ENCODE measurements around the gene PCMT1. TPM values are rescaled to one million over a fixed set of nuclear protein-coding genes. Genes with fewer than 3 reads are reported as not detected.
A peak's percentile ranks its signal among the peaks of the same experiment; 100 is the strongest.
"Not testable (repeated sequence)": the region's sequence is repeated elsewhere in the genome, so short reads cannot be mapped to it uniquely, and the experiment has no call there.

Gene PCMT1
- polyA plus RNA-seq, 2 donors = 20.8 to 64.9 TPM

DNA sequence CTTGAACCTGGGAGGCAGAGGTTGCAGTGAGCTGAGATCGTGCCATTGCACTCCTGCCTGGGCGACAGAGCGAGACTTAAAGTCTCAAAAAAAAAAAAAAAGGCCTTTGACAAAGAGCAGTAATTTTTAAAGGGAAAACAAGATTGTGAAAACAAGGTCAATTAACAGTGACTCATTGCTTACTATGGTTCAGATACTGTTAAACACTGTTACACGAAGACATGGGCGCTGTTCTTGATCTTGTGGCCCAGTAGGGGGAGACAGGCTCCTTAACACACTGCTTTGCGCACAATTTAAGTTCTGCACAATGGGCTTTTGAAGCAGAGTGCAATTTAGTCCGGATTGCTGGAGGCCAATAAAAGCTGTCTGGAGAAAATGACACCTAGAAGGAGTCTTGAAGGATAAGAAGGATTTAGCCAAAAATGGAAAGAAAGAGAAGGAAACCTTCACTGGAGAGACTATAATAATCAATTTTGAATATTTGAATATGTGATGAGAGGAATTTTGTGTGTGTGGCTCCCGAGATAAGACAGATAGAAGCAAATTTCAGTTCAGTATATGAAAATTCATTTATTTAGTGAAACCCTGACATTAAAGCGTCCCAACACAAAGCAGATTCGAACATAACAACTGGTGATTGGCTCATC lies 25.6 kb upstream of the PCMT1 start:
- Histone ChIP-seq H3K36me3 (ENCODE audit: control insufficient read depth in 2 of 2, insufficient read depth in 2 of 2, low read length in 1 of 2) (peaks cover 0 to 2% of the 10 kb centered on the region in 2 donors), H3K27ac (ENCODE audit: low read depth in 2 of 2, low read length in 1 of 2) (no peak overlapping the region), H3K9me3 (ENCODE audit: control insufficient read depth in 2 of 2, insufficient read depth in 1 of 2, low read depth in 1 of 2, low read length in 1 of 2) (no peaks in the 10 kb centered on the region), H3K4me3 (ENCODE audit: low read depth in 1 of 2, low read length in 2 of 2) (no peak overlapping the region), H3K27me3 (ENCODE audit: control insufficient read depth in 1 of 2, insufficient read depth in 2 of 2, low read length in 2 of 2) (no peaks in the 10 kb centered on the region), H3K4me1 (ENCODE audit: control insufficient read depth in 2 of 2, insufficient read depth in 2 of 2, low read length in 1 of 2) (no peaks in the 10 kb centered on the region)
- 57 to 60% methylated on average over 10 of the region's 10 CpGs for WGBS, 2 donors

DNA sequence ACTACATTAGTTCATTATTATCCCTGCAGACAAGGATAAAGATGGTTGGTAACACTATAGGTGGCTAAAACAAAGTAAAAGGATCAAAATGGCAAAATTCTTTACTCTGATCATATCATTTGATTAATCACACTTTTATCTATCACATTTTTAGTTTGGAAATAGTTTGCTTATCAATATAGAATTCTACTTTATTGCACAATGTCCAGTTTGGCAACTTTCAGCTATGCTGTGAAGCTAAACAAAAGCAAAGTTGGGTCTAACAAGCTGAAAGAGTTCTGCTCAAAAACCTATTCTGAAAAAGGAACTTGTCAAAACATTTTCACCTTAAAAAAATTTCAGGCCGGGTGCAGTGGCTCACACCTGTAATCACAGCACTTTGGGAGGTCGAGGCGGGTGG lies 23.8 kb upstream of the PCMT1 start:
- WGBS, 2 donors = 89 to 96% methylated on average over 3 of the region's 3 CpGs
- no peaks in the 10 kb centered on the region for H3K27me3 ChIP-seq (ENCODE audit: control insufficient read depth in 1 of 2, insufficient read depth in 2 of 2, low read length in 2 of 2)
- no peaks in the 10 kb centered on the region for H3K9me3 ChIP-seq (ENCODE audit: control insufficient read depth in 2 of 2, insufficient read depth in 1 of 2, low read depth in 1 of 2, low read length in 1 of 2)
- peaks cover 0 to 8% of the 10 kb centered on the region in 2 donors for H3K36me3 ChIP-seq (ENCODE audit: control insufficient read depth in 2 of 2, insufficient read depth in 2 of 2, low read length in 1 of 2)
- H3K4me1 ChIP-seq (ENCODE audit: control insufficient read depth in 2 of 2, insufficient read depth in 2 of 2, low read length in 1 of 2) = no peaks in the 10 kb centered on the region
- no peak overlapping the region for H3K4me3 ChIP-seq (ENCODE audit: low read depth in 1 of 2, low read length in 2 of 2)
- no peak overlapping the region for H3K27ac ChIP-seq (ENCODE audit: low read depth in 2 of 2, low read length in 1 of 2)

DNA sequence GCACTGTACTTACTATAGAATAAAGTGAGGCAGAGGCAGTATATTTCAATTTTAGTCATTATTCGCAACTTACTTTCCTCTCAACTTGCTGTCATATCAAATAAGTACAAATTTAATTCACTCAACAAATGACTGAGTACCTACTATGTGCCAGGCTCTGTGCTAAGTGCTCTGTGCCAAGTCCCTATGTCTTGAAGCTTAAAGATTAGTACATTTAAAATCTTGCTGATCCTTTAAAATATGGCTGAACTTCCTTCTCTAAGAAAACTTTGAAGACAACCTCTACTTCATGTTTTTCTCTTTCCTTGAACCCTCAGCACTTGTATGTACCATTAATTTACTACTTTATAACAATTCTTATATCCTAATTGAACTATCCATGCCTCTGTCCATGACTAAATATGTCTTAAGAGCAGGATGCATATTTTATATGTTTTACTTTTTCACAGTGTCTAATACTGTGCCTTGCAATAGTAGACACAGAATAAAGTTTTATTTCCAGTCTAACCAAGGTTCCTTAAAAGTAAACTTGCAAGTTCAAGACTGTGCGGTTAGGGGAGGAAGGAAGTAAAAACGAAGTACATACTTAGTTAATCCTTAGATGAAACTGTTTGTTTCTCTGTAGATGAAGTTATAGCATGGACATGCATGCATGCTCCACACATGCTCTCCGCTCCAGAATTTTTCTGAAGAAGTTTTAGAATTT lies 21.6 kb upstream of the PCMT1 start:
- no peaks in the 10 kb centered on the region for H3K9me3 ChIP-seq (ENCODE audit: control insufficient read depth in 2 of 2, insufficient read depth in 1 of 2, low read depth in 1 of 2, low read length in 1 of 2)
- no peaks in the 10 kb centered on the region for H3K27me3 ChIP-seq (ENCODE audit: control insufficient read depth in 1 of 2, insufficient read depth in 2 of 2, low read length in 2 of 2)
- peaks cover 2 to 8% of the 10 kb centered on the region in 2 donors for H3K36me3 ChIP-seq (ENCODE audit: control insufficient read depth in 2 of 2, insufficient read depth in 2 of 2, low read length in 1 of 2)
- no peak overlapping the region for H3K27ac ChIP-seq (ENCODE audit: low read depth in 2 of 2, low read length in 1 of 2)
- H3K4me1 ChIP-seq (ENCODE audit: control insufficient read depth in 2 of 2, insufficient read depth in 2 of 2, low read length in 1 of 2) = no peaks in the 10 kb centered on the region
- no peak overlapping the region for H3K4me3 ChIP-seq (ENCODE audit: low read depth in 1 of 2, low read length in 2 of 2)
- 79 to 83% methylated on average over 4 of the region's 4 CpGs for WGBS, 2 donors

DNA sequence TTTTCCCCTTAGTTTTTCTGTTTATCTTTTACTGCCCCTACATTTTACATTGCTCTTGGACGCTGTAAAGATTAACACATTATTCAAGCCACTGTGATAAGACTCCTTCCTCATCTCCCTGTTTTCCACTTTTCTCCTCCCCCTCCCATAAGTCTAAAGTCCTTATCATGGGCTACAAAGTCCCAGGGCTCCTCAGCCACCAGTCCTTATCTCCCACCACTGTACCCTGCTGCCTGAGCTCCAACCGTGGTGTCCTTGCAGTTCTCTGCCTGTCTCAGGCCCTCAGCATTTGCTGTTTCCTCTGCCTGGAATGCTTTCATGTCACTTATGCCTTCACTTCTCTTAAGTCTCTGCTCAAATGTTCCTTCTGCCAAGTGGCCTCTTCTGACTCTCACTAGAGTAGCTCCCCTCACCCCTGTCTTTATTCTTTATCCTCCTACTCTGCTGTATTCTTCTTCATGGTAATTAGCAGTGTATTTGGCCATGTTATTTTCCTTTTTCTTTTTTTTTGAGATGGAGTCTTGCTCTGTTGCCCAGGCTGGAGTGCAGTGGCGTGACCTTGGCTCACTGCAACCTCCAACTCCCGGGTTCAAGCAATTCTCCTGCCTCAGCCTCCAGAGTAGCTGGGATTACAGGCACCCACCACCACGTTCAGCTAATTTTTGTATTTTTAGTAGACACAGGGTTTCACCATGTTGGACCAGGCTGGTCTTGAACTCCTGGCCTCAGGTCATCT lies 20.9 kb upstream of the PCMT1 start:
- 84% methylated on average over 5 of the region's 5 CpGs for WGBS, 2 donors
- Histone ChIP-seq H3K36me3 (ENCODE audit: control insufficient read depth in 2 of 2, insufficient read depth in 2 of 2, low read length in 1 of 2) (peaks cover 2 to 11% of the 10 kb centered on the region in 2 donors), H3K4me3 (ENCODE audit: low read depth in 1 of 2, low read length in 2 of 2) (no peak overlapping the region), H3K27me3 (ENCODE audit: control insufficient read depth in 1 of 2, insufficient read depth in 2 of 2, low read length in 2 of 2) (no peaks in the 10 kb centered on the region), H3K27ac (ENCODE audit: low read depth in 2 of 2, low read length in 1 of 2) (no peak overlapping the region), H3K4me1 (ENCODE audit: control insufficient read depth in 2 of 2, insufficient read depth in 2 of 2, low read length in 1 of 2) (no peaks in the 10 kb centered on the region), H3K9me3 (ENCODE audit: control insufficient read depth in 2 of 2, insufficient read depth in 1 of 2, low read depth in 1 of 2, low read length in 1 of 2) (no peaks in the 10 kb centered on the region)

DNA sequence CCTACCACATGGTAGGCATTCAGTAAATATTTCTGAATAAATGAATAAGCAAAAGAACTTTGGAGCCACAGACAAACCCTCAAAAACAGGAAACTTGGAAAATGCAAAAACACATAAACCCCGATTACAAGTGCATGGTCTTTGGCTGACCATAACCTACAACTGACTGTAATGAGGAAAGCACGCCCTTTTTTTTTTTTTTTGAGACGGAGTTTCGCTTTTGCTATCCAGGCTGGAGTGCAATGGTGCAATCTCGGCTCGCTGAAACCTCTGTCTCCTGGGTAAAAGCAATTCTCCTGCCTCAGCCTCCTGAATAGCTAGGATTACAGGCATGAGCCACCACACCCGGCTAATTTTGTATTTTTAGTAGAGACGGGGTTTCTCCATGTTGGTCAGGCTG lies 19.7 kb upstream of the PCMT1 start:
- Histone ChIP-seq H3K36me3 (ENCODE audit: control insufficient read depth in 2 of 2, insufficient read depth in 2 of 2, low read length in 1 of 2) (peaks cover 2 to 11% of the 10 kb centered on the region in 2 donors), H3K27me3 (ENCODE audit: control insufficient read depth in 1 of 2, insufficient read depth in 2 of 2, low read length in 2 of 2) (no peaks in the 10 kb centered on the region), H3K4me1 (ENCODE audit: control insufficient read depth in 2 of 2, insufficient read depth in 2 of 2, low read length in 1 of 2) (no peaks in the 10 kb centered on the region), H3K9me3 (ENCODE audit: control insufficient read depth in 2 of 2, insufficient read depth in 1 of 2, low read depth in 1 of 2, low read length in 1 of 2) (no peaks in the 10 kb centered on the region), H3K4me3 (ENCODE audit: low read depth in 1 of 2, low read length in 2 of 2) (no peak overlapping the region), H3K27ac (ENCODE audit: low read depth in 2 of 2, low read length in 1 of 2) (no peak overlapping the region)
- WGBS, 2 donors = 94% methylated on average over 8 of the region's 8 CpGs

DNA sequence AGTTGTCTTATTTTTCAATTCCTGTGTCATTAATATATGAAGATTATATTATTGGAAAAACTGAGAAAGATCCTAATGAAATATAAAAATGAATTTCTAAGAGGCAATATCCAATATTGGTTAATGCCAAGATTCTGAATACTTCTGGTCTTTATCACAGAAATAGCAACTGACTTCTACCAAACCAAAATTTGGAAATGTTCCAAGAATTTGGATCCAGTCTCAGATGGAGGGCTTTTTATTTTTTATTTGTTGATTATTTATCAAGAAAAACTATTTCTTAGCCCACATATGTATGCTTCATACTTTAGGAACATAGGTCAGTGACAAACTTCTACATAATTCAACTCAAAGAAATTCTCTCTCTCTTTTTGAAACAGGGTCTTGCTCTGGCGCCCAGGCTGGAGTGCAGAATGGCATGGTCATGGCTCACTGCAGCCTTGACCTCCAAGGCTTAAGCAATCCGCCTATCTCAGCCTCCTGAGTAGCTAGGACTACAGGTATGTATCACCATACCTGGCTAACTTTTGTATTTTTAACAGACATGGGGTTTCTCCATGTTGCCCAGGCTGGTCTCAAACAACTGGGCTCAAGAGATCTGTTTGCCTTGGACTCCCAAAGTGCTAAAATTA lies 16.3 kb upstream of the PCMT1 start:
- Histone ChIP-seq H3K36me3 (ENCODE audit: control insufficient read depth in 2 of 2, insufficient read depth in 2 of 2, low read length in 1 of 2) (peaks cover 5 to 20% of the 10 kb centered on the region in 2 donors), H3K27ac (ENCODE audit: low read depth in 2 of 2, low read length in 1 of 2) (no peak overlapping the region), H3K9me3 (ENCODE audit: control insufficient read depth in 2 of 2, insufficient read depth in 1 of 2, low read depth in 1 of 2, low read length in 1 of 2) (no peaks in the 10 kb centered on the region), H3K27me3 (ENCODE audit: control insufficient read depth in 1 of 2, insufficient read depth in 2 of 2, low read length in 2 of 2) (no peaks in the 10 kb centered on the region), H3K4me3 (ENCODE audit: low read depth in 1 of 2, low read length in 2 of 2) (no peak overlapping the region), H3K4me1 (ENCODE audit: control insufficient read depth in 2 of 2, insufficient read depth in 2 of 2, low read length in 1 of 2) (no peaks in the 10 kb centered on the region)
- WGBS, 2 donors = 92 to 96% methylated on average over 2 of the region's 2 CpGs

DNA sequence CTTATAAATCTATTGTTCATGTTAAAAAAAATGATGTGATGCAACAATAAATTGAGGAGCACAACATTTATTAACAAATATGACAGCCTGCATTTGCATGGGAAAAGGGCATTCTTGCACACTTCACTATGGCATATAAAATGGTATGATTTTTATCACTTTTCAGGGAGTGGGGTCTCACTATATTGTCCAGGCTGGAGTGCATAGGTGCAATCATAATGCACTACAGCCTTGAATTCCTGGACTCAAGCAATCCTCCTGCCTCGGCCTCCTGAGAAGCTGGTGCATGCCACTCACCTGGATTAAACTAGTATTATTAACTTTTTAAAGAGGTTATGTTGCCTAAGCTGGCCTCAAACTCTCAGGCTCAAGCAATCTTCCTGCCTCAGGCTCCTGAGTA lies 14.6 kb upstream of the PCMT1 start:
- Histone ChIP-seq H3K4me1 (ENCODE audit: control insufficient read depth in 2 of 2, insufficient read depth in 2 of 2, low read length in 1 of 2) (no peaks in the 10 kb centered on the region), H3K27ac (ENCODE audit: low read depth in 2 of 2, low read length in 1 of 2) (no peak overlapping the region), H3K4me3 (ENCODE audit: low read depth in 1 of 2, low read length in 2 of 2) (no peak overlapping the region), H3K9me3 (ENCODE audit: control insufficient read depth in 2 of 2, insufficient read depth in 1 of 2, low read depth in 1 of 2, low read length in 1 of 2) (no peaks in the 10 kb centered on the region), H3K36me3 (ENCODE audit: control insufficient read depth in 2 of 2, insufficient read depth in 2 of 2, low read length in 1 of 2) (peaks cover 5 to 14% of the 10 kb centered on the region in 2 donors), H3K27me3 (ENCODE audit: control insufficient read depth in 1 of 2, insufficient read depth in 2 of 2, low read length in 2 of 2) (no peaks in the 10 kb centered on the region)
- WGBS, 2 donors = 96 to 97% methylated on average over 1 of the region's 1 CpG

DNA sequence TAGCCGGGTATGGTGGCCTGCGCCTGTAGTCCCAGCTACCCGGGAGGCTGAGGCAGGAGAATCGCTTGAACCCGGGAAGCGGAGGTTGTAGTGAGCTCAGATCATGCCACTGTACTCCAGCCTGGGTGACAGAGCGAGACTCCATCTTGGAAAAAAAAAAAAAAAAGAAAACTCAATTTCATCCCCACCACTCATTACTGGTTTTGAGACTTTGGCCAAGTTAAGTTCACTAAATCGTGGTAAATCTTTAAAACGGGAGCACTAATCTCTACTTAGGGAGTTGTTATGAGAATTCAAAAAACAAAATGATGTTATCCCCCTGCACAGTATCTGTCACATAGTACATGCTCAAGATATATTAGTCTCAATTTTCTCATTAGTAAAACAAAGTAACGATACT lies 4.3 kb upstream of the PCMT1 start:
- not testable (repeated sequence) for H3K4me1 ChIP-seq (ENCODE audit: control insufficient read depth in 2 of 2, insufficient read depth in 2 of 2, low read length in 1 of 2); H3K27ac ChIP-seq (ENCODE audit: low read depth in 2 of 2, low read length in 1 of 2); H3K9me3 ChIP-seq (ENCODE audit: control insufficient read depth in 2 of 2, insufficient read depth in 1 of 2, low read depth in 1 of 2, low read length in 1 of 2); H3K27me3 ChIP-seq (ENCODE audit: control insufficient read depth in 1 of 2, insufficient read depth in 2 of 2, low read length in 2 of 2)
- Histone ChIP-seq H3K4me3 (ENCODE audit: low read depth in 1 of 2, low read length in 2 of 2) (peak overlapping the region in 1 of 2 donors; percentile 95), H3K36me3 (ENCODE audit: control insufficient read depth in 2 of 2, insufficient read depth in 2 of 2, low read length in 1 of 2) (peaks cover 0 to 13% of the 10 kb centered on the region in 2 donors)
- 72 to 76% methylated on average over 10 of the region's 10 CpGs for WGBS, 2 donors

DNA sequence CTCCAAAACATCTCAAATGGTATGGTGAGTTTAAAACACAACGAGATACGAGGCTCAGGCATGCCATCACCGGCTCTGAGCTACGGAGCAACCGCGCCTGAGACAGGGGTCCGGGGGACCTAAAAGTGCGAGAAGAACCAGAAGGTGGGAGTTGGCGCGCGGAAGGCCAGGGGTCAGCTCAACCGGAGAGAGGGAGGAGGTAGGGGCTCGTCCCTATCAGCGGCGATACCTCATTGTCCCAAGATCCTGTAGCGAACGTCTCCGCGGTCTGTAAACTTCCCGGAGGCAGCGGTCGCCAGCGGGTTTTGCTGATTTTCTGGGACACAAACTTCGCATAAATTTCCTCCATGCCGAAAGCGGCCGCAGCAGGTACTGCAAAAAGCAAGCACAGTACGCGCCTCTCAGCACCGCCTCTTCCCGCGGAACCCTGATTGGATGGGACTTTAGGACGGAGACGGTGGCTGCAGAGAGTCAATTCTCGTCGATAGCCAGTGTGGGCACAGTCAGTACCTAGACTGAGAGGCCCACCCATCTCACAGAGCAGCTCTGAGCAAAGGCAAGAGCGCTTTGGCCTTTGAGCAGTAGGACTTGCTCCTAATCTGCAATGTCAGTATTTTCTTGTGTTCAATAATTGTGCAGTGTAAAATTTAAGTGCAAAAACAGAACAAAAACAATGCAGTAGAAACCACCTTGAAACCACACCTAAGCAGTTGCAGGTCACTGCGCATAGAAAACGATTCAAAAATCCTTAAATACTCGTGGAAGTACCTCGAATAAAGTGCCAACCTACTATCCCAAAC lies 3.2 kb upstream of the PCMT1 start, which contains the start of gene NUP43:
TSS of gene NUP43 (minus strand) at position 383 of the 800 bp plus-strand sequence. CDS start at position 349, 34 bp downstream.
- 3 to 4% methylated on average over 41 of the region's 41 CpGs for WGBS, 2 donors
- H3K27me3 ChIP-seq (ENCODE audit: control insufficient read depth in 1 of 2, insufficient read depth in 2 of 2, low read length in 2 of 2) = no peaks in the 10 kb centered on the region
- H3K36me3 ChIP-seq (ENCODE audit: control insufficient read depth in 2 of 2, insufficient read depth in 2 of 2, low read length in 1 of 2) = peaks cover 0 to 8% of the 10 kb centered on the region in 2 donors
- H3K4me3 ChIP-seq (ENCODE audit: low read depth in 1 of 2, low read length in 2 of 2) = peak within 1 kb of the TSS; percentile 92 to 95
- H3K27ac ChIP-seq (ENCODE audit: low read depth in 2 of 2, low read length in 1 of 2) = peak within 1 kb of the TSS; percentile 76 to 95
- H3K9me3 ChIP-seq (ENCODE audit: control insufficient read depth in 2 of 2, insufficient read depth in 1 of 2, low read depth in 1 of 2, low read length in 1 of 2) = no peaks in the 10 kb centered on the region
- peaks cover 0 to 2% of the 10 kb centered on the region in 2 donors for H3K4me1 ChIP-seq (ENCODE audit: control insufficient read depth in 2 of 2, insufficient read depth in 2 of 2, low read length in 1 of 2)
